RKO (cell line): ENCODE data around the gene PHYHD1.

Source experiments
- DNase-seq: peaks from one replicate; pipeline ENCODE4 v3.0.0-alpha.2; 2016; ENCODE audit warnings: low spot score

Gene PHYHD1

GRCh38 chr9:128920381-128921058 lies at the start of gene PHYHD1:
TSS of gene PHYHD1 (plus strand) at chr9:128920982. CDS start at chr9:128922324, 1,342 bp downstream.
- DNase-seq, result peak; percentile 66

GRCh38 chr9:128877852-128878251 lies 42.9 kb upstream of the PHYHD1 start:
- no peak for DNase-seq

GRCh38 chr9:128881884-128882676 lies 38.7 kb upstream of the PHYHD1 start, which contains the start of the genes KYAT1 and LRRC8A:
TSS of gene KYAT1 (minus strand) at chr9:128881950. CDS start at chr9:128845405, 36,545 bp downstream.
TSS of gene LRRC8A (plus strand) at chr9:128882133. CDS start at chr9:128907165, 25,032 bp downstream.
- DNase-seq, result peak; percentile 100

GRCh38 chr9:128882677-128883603 lies 37.8 kb upstream of the PHYHD1 start:
- peak; percentile 56 for DNase-seq

GRCh38 chr9:128884164-128884563 lies 36.6 kb upstream of the PHYHD1 start:
- no peak for DNase-seq

- DNase-seq, result no peak
Measured at GRCh38 chr9:128885376-128885775, 35.4 kb upstream of the PHYHD1 start.

- DNase-seq, result no peak
Measured at GRCh38 chr9:128885798-128886197, 35.0 kb upstream of the PHYHD1 start.

- no peak for DNase-seq
Measured at GRCh38 chr9:128886211-128886891, 34.4 kb upstream of the PHYHD1 start.

- no peak for DNase-seq
Measured at GRCh38 chr9:128887049-128887448, 33.7 kb upstream of the PHYHD1 start.

GRCh38 chr9:128887914-128888350 lies 32.9 kb upstream of the PHYHD1 start:
- DNase-seq, result no peak

GRCh38 chr9:128891321-128892220 lies 29.2 kb upstream of the PHYHD1 start:
- DNase-seq, result no peak

GRCh38 chr9:128892221-128892921 lies 28.4 kb upstream of the PHYHD1 start:
- no peak for DNase-seq

GRCh38 chr9:128893354-128893753 lies 27.4 kb upstream of the PHYHD1 start:
- no peak for DNase-seq

GRCh38 chr9:128894764-128895163 lies 26.0 kb upstream of the PHYHD1 start:
- no peak for DNase-seq

- no peak for DNase-seq
Measured at GRCh38 chr9:128895556-128895955, 25.2 kb upstream of the PHYHD1 start.

GRCh38 chr9:128898382-128898781 lies 22.4 kb upstream of the PHYHD1 start:
- no peak for DNase-seq

GRCh38 chr9:128898845-128899565 lies 21.8 kb upstream of the PHYHD1 start:
- no peak for DNase-seq

GRCh38 chr9:128899566-128900322 lies 21.0 kb upstream of the PHYHD1 start:
- DNase-seq, result no peak
